T-helper 17 cell (primary cell): ENCODE results near the gene WDFY3. TPM values are rescaled to one million over a fixed set of nuclear protein-coding genes. Genes with fewer than 3 reads are reported as not detected.
A peak's percentile ranks its signal among the peaks of the same experiment; 100 is the strongest.

Experiments used
- ATAC-seq: fragments of 150-1000 bp; cut with Tn5 transposase; 2 replicates; pipeline ENCODE4 v1.10.0; 2021; ENCODE audit warnings: mild to moderate bottlenecking, moderate library complexity
- DNase-seq, 3 donors: peaks; one replicate each; pipeline versions ENCODE4 v3.0.0 to v3.0.0-alpha.2; 2020 to 2021
- H3K9me3 ChIP-seq: one replicate; pipeline ENCODE4 v1.7.0; 2013; ENCODE audit warnings: low read length, mild to moderate bottlenecking; ENCODE audit not compliant: control insufficient read depth, poor library complexity, severe bottlenecking
- H3K27ac Mint-ChIP-seq: one replicate; pipeline ENCODE4 v1.8.0; 2022; ENCODE audit warnings: mild to moderate bottlenecking, moderate library complexity, mixed read lengths
- H3K27me3 Mint-ChIP-seq: one replicate; pipeline ENCODE4 v1.8.0; 2022; ENCODE audit warnings: mixed read lengths
- H3K36me3 Mint-ChIP-seq: one replicate; pipeline ENCODE4 v1.8.0; 2022; ENCODE audit warnings: low read depth, mixed read lengths
- H3K4me1 Mint-ChIP-seq: one replicate; pipeline ENCODE4 v1.8.0; 2022; ENCODE audit warnings: mild to moderate bottlenecking, mixed read lengths
- H3K4me3 Mint-ChIP-seq: one replicate; pipeline ENCODE4 v1.8.0; 2022; ENCODE audit warnings: mild to moderate bottlenecking, moderate library complexity, mixed read lengths
- total RNA-seq, 4 donors: library from RNA in 2 of 4; stranded (reverse) in 2 of 4; gene quantifications; one replicate each; pipeline ENCODE4 v1.2.3 and lab custom pipeline; 2022 to 2026

The WDFY3 gene
- total RNA-seq, 2 donors from 2014 or later: 2.4 to 2.6 TPM

GRCh38 chr4:84778041-84778440 lies 188.4 kb downstream of the WDFY3 start:
- H3K27ac Mint-ChIP-seq: no peak overlapping the region
- H3K4me3 Mint-ChIP-seq: no peak overlapping the region
- H3K36me3 Mint-ChIP-seq: no peaks in the 10 kb centered on the region

DNA sequence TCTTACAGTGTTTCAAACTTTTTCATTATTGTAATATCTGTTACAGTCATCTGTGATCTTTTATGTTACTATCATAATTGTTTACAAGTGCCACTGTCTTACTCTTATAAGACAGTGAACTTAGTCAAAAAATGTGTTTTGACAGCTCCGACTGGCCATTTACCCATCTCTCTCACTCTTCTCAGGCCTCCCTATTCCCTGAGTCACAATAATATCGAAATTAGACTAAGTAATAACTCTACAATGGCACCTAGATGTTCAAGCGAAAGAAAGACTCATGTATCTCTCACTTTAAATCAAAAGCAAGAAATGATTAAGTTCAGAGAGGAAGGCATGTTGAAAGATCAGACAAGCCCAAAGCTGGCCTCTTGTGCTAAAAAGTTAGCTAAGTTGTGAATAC lies 199.3 kb downstream of the WDFY3 start:
- H3K9me3 ChIP-seq: no peaks in the 10 kb centered on the region
- DNase-seq: no peak
- peaks cover 12% of the 10 kb centered on the region for H3K4me1 Mint-ChIP-seq
- H3K27ac Mint-ChIP-seq: no peak overlapping the region
- H3K36me3 Mint-ChIP-seq: no peaks in the 10 kb centered on the region
- H3K27me3 Mint-ChIP-seq: no peaks in the 10 kb centered on the region
- peak overlapping the region; percentile 72 for H3K4me3 Mint-ChIP-seq
- ATAC-seq: no peak

More at GRCh38 chr4:84778041-84778440, 188.4 kb downstream of the WDFY3 start:
- no peaks in the 10 kb centered on the region for H3K9me3 ChIP-seq
- H3K27me3 Mint-ChIP-seq: no peaks in the 10 kb centered on the region
- no peaks in the 10 kb centered on the region for H3K4me1 Mint-ChIP-seq
- DNase-seq: no peak
- no peak for ATAC-seq

GRCh38 chr4:84753321-84753972 lies 213.0 kb downstream of the WDFY3 start:
- H3K9me3 ChIP-seq: no peaks in the 10 kb centered on the region
- H3K4me3 Mint-ChIP-seq: no peak overlapping the region
- peaks cover 2% of the 10 kb centered on the region for H3K4me1 Mint-ChIP-seq
- DNase-seq (no peak), ATAC-seq (no peak)
- no peaks in the 10 kb centered on the region for H3K36me3 Mint-ChIP-seq
- no peak overlapping the region for H3K27ac Mint-ChIP-seq
- H3K27me3 Mint-ChIP-seq: peaks cover 10% of the 10 kb centered on the region

GRCh38 chr4:84751707-84752106 lies 214.8 kb downstream of the WDFY3 start:
- Mint-ChIP-seq H3K27ac (no peak overlapping the region), H3K4me3 (no peak overlapping the region), H3K27me3 (peaks cover 10% of the 10 kb centered on the region), H3K4me1 (peaks cover 2% of the 10 kb centered on the region), H3K36me3 (no peaks in the 10 kb centered on the region)
- no peak for DNase-seq
- no peak for ATAC-seq
- H3K9me3 ChIP-seq: no peaks in the 10 kb centered on the region

DNA sequence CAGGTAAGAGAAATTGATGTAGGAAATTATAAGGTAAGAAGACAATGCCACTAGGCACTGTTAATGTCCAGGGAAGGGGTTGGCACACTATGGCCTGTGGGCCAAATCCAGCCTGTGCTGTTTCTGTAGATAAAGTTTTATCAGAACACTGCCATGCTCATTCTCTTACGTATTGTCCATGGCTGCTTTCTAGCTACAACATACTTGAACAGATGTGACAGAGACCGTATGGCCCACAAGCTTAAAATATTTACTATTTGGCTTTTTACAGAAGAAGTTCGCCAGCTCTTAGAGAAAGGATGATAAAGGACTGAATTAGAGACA lies 215.6 kb downstream of the WDFY3 start:
- H3K27me3 Mint-ChIP-seq: peaks cover 10% of the 10 kb centered on the region

DNA sequence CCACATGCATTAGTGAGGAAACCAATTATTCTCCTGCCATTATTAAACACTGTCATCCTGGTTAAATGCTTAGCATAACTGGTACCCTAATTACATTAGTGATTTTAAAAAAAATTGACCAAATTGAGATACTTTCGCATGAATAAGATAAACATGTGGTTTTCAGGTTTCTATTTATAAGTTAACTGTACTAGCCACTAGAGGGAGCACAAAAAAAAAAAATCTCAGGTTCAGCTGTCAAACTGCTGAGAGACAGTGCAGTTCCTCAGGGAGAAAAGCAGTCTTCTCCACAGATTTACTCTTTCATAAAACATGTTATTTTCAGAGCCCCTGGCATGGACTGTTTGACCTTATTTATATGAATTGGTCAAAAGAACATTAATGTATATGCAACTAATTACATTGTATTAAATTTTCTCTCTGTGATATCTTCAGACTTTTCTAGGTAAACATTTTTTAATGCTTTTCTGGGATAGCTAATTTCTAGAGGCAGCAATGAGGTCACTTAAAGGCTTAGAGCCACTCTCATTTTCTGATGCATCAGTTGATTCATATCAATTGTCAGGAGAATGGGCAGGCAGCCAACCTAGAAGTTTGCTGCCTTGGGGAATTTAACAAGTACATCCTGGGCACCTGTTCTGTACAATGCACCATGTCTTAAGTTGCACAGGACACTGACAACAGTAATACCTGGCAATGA lies 216.1 kb downstream of the WDFY3 start:
- Mint-ChIP-seq H3K27ac (no peak overlapping the region), H3K4me1 (peaks cover 2% of the 10 kb centered on the region), H3K36me3 (no peaks in the 10 kb centered on the region), H3K27me3 (peaks cover 10% of the 10 kb centered on the region), H3K4me3 (no peak overlapping the region)
- ATAC-seq (peak; percentile 45), DNase-seq (no peak)
- no peaks in the 10 kb centered on the region for H3K9me3 ChIP-seq

More for the DNA sequence above, 215.6 kb downstream of the WDFY3 start:
- no peak overlapping the region for H3K4me3 Mint-ChIP-seq
- no peak overlapping the region for H3K27ac Mint-ChIP-seq
- H3K4me1 Mint-ChIP-seq: peaks cover 2% of the 10 kb centered on the region
- no peak for DNase-seq
- no peak for ATAC-seq
- H3K36me3 Mint-ChIP-seq: no peaks in the 10 kb centered on the region
- H3K9me3 ChIP-seq: no peaks in the 10 kb centered on the region

DNA sequence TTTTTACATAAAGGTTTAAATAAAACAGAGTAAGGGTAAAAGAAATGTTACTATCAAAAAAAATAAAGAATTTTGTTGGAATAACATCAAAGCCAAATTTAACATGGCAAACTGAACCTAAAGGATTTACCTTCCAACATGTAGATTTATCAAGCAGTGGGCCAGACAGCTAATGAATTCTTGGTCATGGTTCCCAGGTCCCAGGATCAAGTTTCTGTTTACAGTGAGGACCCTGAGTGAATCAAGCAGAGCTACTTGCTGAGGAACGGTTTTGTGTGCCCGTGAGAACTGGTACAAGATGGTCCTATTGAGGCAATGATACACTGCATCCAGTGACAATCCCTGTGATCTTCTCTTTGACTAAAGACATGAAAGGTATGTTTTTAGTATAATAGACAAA lies 226.4 kb downstream of the WDFY3 start:
- Mint-ChIP-seq H3K4me1 (no peaks in the 10 kb centered on the region), H3K36me3 (peaks cover 2% of the 10 kb centered on the region), H3K27me3 (peaks cover 28% of the 10 kb centered on the region), H3K4me3 (no peak overlapping the region), H3K27ac (no peak overlapping the region)
- no peak for DNase-seq
- no peaks in the 10 kb centered on the region for H3K9me3 ChIP-seq
- ATAC-seq: no peak

DNA sequence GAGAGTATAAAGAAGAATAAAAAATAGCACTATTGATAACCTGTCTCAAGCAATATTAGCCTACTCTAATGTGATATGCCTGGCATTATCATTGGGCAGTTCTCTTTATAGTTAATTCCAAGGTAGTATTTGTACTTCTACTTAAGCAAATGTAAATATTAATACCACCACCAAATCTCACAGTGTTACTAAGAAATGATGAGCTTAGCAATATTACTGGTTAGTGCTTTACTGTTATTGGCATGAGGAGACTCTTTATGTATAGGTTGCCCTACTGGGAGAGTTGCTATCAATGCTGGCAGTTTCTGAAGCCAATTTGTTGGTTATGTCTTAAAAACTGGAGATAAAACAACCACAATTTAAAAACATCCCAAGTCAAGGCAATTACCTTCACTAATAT lies 227.9 kb downstream of the WDFY3 start:
- no peak overlapping the region for H3K27ac Mint-ChIP-seq
- no peaks in the 10 kb centered on the region for H3K9me3 ChIP-seq
- peaks cover 2% of the 10 kb centered on the region for H3K36me3 Mint-ChIP-seq
- ATAC-seq: no peak
- no peak for DNase-seq
- peaks cover 28% of the 10 kb centered on the region for H3K27me3 Mint-ChIP-seq
- no peak overlapping the region for H3K4me3 Mint-ChIP-seq
- no peaks in the 10 kb centered on the region for H3K4me1 Mint-ChIP-seq

DNA sequence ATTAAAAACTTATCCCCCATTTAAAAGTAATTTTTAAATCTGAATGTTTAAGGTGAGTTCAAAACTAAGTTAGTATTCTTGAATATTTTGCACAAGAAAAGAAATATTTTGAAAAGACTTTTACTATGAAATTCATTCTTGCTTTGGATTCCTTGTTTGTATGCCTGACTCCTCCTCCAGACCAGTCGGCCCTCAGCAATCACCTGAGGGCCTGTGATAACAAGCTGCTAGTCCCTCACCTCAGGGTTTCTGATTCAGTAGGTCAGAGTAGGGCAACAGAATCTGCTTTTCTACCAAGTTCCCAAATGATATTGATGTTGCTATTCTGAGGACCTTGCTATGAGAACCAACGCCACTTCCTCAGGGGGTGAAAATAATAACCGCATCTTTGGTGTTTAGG lies 228.8 kb downstream of the WDFY3 start:
- ATAC-seq: no peak
- peaks cover 2% of the 10 kb centered on the region for H3K36me3 Mint-ChIP-seq
- H3K27me3 Mint-ChIP-seq: peaks cover 27% of the 10 kb centered on the region

GRCh38 chr4:84734037-84734436 lies 232.5 kb downstream of the WDFY3 start:
- no peaks in the 10 kb centered on the region for H3K9me3 ChIP-seq
- peaks cover 13% of the 10 kb centered on the region for H3K27me3 Mint-ChIP-seq
- H3K36me3 Mint-ChIP-seq: peaks cover 2% of the 10 kb centered on the region
- DNase-seq (no peak), ATAC-seq (no peak)
- H3K27ac Mint-ChIP-seq: no peak overlapping the region
- H3K4me3 Mint-ChIP-seq: no peak overlapping the region
- H3K4me1 Mint-ChIP-seq: no peaks in the 10 kb centered on the region

More for the DNA sequence above, 228.8 kb downstream of the WDFY3 start:
- H3K27ac Mint-ChIP-seq: no peak overlapping the region
- no peaks in the 10 kb centered on the region for H3K9me3 ChIP-seq
- H3K4me3 Mint-ChIP-seq: no peak overlapping the region
- H3K4me1 Mint-ChIP-seq: no peaks in the 10 kb centered on the region
- no peak for DNase-seq

DNA sequence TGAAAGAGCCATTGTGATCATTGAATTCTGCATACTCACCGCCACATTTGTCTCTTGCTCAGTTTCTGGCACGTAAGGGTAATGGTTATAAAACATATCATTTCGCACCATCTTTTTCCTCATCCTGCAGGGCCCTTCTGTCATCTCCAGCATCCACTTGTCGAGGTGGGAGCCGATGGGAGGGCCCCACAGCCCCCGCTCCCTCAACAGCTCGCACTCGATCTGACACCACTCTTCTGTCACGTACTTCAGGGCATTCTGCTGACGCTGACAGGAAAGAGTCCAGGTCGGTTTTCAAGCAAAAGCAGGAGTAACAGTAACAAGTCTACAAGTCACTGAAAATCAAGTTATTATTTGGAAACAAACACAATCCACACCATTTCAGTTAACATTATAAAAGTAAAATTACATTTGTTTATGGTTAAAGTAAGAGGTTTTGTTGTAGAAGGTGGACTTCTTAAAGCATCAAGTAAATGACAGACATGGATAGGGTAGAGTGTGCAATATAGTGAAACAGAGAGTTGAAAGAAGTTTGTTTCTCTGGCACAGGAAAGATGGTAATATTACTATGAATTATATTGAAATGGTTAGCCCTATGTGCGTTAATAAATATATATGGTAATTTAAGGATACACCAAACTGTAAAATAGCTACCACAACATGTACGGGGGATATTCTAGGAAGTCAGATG lies 233.0 kb downstream of the WDFY3 start:
- H3K27ac Mint-ChIP-seq: no peak overlapping the region
- DNase-seq: no peak
- H3K36me3 Mint-ChIP-seq: peaks cover 2% of the 10 kb centered on the region
- no peak overlapping the region for H3K4me3 Mint-ChIP-seq
- no peak for ATAC-seq
- H3K27me3 Mint-ChIP-seq: peaks cover 10% of the 10 kb centered on the region
- no peaks in the 10 kb centered on the region for H3K4me1 Mint-ChIP-seq
- H3K9me3 ChIP-seq: no peaks in the 10 kb centered on the region

GRCh38 chr4:84730375-84730774 lies 236.1 kb downstream of the WDFY3 start:
- DNase-seq (no peak), ATAC-seq (no peak)
- Mint-ChIP-seq H3K27me3 (peaks cover 8% of the 10 kb centered on the region), H3K4me3 (no peak overlapping the region), H3K36me3 (peaks cover under 1% of the 10 kb centered on the region), H3K27ac (no peak overlapping the region), H3K4me1 (peaks cover 8% of the 10 kb centered on the region)
- no peaks in the 10 kb centered on the region for H3K9me3 ChIP-seq

GRCh38 chr4:84727491-84727890 lies 239.0 kb downstream of the WDFY3 start:
- no peaks in the 10 kb centered on the region for H3K36me3 Mint-ChIP-seq
- no peak overlapping the region for H3K27ac Mint-ChIP-seq
- H3K9me3 ChIP-seq: no peaks in the 10 kb centered on the region
- no peaks in the 10 kb centered on the region for H3K27me3 Mint-ChIP-seq
- DNase-seq (no peak), ATAC-seq (peak; percentile 52)
- peaks cover 8% of the 10 kb centered on the region for H3K4me1 Mint-ChIP-seq
- no peak overlapping the region for H3K4me3 Mint-ChIP-seq
